ENCODE data around the gene SUGT1.

The SUGT1 gene

DNA sequence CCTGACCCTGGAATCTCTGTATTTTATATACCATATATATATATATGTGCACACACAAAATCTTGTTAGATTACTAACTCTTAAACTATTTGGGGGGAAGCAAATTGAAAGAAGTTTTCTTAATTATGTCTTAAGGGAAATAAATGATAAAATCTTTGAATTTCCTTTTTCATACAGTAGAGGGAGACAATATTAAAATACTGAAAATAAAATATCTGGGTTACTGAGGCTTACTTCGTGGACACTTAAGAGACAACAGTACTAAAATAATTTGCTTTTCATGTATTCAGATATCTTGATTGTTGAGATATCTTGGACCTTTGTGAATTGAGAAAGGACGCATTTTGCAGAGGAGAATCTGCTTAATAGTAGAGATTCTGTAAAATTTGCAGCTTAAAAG, 17.0 kb downstream of the SUGT1 start (continued):
- TF ChIP-seq, protein P1, sequence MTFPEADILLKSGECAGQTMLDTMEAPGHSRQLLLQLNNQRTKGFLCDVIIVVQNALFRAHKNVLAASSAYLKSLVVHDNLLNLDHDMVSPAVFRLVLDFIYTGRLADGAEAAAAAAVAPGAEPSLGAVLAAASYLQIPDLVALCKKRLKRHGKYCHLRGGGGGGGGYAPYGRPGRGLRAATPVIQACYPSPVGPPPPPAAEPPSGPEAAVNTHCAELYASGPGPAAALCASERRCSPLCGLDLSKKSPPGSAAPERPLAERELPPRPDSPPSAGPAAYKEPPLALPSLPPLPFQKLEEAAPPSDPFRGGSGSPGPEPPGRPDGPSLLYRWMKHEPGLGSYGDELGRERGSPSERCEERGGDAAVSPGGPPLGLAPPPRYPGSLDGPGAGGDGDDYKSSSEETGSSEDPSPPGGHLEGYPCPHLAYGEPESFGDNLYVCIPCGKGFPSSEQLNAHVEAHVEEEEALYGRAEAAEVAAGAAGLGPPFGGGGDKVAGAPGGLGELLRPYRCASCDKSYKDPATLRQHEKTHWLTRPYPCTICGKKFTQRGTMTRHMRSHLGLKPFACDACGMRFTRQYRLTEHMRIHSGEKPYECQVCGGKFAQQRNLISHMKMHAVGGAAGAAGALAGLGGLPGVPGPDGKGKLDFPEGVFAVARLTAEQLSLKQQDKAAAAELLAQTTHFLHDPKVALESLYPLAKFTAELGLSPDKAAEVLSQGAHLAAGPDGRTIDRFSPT (tag by site-specific recombination; IDR thresholded peaks at IDR 0.05) = no peak

DNA sequence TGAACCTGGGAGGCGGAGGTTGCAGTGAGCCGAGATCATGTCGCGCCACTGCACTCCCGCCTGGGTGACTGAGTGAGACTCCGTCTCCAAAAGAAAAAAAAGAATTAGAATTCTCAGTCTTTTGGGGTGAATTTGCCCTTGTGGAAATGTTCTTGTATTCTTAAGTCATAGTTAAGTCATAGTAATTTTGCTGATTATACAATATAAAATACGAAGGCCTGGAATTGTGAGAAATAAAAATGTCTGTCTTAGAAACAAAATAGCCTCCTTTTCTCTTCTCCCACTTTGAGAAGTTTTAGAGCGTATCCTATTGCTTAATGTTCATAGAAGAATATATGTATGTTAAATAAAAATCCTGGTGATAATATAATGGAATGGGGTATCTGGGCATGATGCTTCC, 18.1 kb downstream of the SUGT1 start:
- H3K9me3 ChIP-seq (ENCODE audit: control insufficient read depth, insufficient read depth, low read depth, low read length) = no peaks in the 10 kb centered on the region
- ChIA-PET POLR2A (no interaction called here), CTCF (no interaction called here)
- H3K27ac ChIP-seq (ENCODE audit: extremely low read depth, low read depth, low read length) = no peak overlapping the region
- H3K4me1 ChIP-seq (ENCODE audit: control insufficient read depth, insufficient read depth, low read length) = no peaks in the 10 kb centered on the region
- no peak overlapping the region for H3K4me3 ChIP-seq (ENCODE audit: low read depth, low read length)
- H3K36me3 ChIP-seq (ENCODE audit: control insufficient read depth in 2 of 2, insufficient read depth in 1 of 2, low read length in 2 of 2) = peaks cover 16 to 45% of the 10 kb centered on the region in 2 experiments
- TF ChIP-seq ZNF37A (tag by site-specific recombination; IDR thresholded peaks at IDR 0.05) (no peak), ZNF23 (tag by site-specific recombination; IDR thresholded peaks at IDR 0.05; ENCODE audit: borderline replicate concordance) (no peak), BCL11A (tag by site-specific recombination; IDR thresholded peaks at IDR 0.05; ENCODE audit: low read depth) (no peak), GLIS1 (tag by site-specific recombination; IDR thresholded peaks at IDR 0.05) (no peak), SP7 (tag by site-specific recombination; IDR thresholded peaks at IDR 0.05) (no peak), BCL11B (tag by site-specific recombination; IDR thresholded peaks at IDR 0.05; ENCODE audit: low read depth) (no peak), ZNF837 (tag by site-specific recombination; IDR thresholded peaks at IDR 0.05) (no peak), FEZF1 (tag by site-specific recombination; IDR thresholded peaks at IDR 0.05) (no peak), ZNF747 (tag by site-specific recombination; IDR thresholded peaks at IDR 0.05) (no peak), ZNF830 (tag by site-specific recombination; IDR thresholded peaks at IDR 0.05; ENCODE audit: low read depth) (no peak), ZNF530 (tag by site-specific recombination; IDR thresholded peaks at IDR 0.05; ENCODE audit: low read depth) (no peak), ZNF785 (tag by site-specific recombination; IDR thresholded peaks at IDR 0.05) (no peak), ZXDB (tag by site-specific recombination; IDR thresholded peaks at IDR 0.05) (no peak)
- TF ChIP-seq, protein P2, sequence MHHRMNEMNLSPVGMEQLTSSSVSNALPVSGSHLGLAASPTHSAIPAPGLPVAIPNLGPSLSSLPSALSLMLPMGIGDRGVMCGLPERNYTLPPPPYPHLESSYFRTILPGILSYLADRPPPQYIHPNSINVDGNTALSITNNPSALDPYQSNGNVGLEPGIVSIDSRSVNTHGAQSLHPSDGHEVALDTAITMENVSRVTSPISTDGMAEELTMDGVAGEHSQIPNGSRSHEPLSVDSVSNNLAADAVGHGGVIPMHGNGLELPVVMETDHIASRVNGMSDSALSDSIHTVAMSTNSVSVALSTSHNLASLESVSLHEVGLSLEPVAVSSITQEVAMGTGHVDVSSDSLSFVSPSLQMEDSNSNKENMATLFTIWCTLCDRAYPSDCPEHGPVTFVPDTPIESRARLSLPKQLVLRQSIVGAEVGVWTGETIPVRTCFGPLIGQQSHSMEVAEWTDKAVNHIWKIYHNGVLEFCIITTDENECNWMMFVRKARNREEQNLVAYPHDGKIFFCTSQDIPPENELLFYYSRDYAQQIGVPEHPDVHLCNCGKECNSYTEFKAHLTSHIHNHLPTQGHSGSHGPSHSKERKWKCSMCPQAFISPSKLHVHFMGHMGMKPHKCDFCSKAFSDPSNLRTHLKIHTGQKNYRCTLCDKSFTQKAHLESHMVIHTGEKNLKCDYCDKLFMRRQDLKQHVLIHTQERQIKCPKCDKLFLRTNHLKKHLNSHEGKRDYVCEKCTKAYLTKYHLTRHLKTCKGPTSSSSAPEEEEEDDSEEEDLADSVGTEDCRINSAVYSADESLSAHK (tag by site-specific recombination; IDR thresholded peaks at IDR 0.05) = no peak
- TF ChIP-seq, protein P3, sequence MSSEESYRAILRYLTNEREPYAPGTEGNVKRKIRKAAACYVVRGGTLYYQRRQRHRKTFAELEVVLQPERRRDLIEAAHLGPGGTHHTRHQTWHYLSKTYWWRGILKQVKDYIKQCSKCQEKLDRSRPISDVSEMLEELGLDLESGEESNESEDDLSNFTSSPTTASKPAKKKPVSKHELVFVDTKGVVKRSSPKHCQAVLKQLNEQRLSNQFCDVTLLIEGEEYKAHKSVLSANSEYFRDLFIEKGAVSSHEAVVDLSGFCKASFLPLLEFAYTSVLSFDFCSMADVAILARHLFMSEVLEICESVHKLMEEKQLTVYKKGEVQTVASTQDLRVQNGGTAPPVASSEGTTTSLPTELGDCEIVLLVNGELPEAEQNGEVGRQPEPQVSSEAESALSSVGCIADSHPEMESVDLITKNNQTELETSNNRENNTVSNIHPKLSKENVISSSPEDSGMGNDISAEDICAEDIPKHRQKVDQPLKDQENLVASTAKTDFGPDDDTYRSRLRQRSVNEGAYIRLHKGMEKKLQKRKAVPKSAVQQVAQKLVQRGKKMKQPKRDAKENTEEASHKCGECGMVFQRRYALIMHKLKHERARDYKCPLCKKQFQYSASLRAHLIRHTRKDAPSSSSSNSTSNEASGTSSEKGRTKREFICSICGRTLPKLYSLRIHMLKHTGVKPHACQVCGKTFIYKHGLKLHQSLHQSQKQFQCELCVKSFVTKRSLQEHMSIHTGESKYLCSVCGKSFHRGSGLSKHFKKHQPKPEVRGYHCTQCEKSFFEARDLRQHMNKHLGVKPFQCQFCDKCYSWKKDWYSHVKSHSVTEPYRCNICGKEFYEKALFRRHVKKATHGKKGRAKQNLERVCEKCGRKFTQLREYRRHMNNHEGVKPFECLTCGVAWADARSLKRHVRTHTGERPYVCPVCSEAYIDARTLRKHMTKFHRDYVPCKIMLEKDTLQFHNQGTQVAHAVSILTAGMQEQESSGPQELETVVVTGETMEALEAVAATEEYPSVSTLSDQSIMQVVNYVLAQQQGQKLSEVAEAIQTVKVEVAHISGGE (tag by site-specific recombination; conservative IDR thresholded peaks at IDR 0.05; ENCODE audit: low read depth) = no peak
- TF ChIP-seq, protein P4, sequence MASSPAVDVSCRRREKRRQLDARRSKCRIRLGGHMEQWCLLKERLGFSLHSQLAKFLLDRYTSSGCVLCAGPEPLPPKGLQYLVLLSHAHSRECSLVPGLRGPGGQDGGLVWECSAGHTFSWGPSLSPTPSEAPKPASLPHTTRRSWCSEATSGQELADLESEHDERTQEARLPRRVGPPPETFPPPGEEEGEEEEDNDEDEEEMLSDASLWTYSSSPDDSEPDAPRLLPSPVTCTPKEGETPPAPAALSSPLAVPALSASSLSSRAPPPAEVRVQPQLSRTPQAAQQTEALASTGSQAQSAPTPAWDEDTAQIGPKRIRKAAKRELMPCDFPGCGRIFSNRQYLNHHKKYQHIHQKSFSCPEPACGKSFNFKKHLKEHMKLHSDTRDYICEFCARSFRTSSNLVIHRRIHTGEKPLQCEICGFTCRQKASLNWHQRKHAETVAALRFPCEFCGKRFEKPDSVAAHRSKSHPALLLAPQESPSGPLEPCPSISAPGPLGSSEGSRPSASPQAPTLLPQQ (tag by site-specific recombination; IDR thresholded peaks at IDR 0.05) = no peak
- TF ChIP-seq, protein P5, sequence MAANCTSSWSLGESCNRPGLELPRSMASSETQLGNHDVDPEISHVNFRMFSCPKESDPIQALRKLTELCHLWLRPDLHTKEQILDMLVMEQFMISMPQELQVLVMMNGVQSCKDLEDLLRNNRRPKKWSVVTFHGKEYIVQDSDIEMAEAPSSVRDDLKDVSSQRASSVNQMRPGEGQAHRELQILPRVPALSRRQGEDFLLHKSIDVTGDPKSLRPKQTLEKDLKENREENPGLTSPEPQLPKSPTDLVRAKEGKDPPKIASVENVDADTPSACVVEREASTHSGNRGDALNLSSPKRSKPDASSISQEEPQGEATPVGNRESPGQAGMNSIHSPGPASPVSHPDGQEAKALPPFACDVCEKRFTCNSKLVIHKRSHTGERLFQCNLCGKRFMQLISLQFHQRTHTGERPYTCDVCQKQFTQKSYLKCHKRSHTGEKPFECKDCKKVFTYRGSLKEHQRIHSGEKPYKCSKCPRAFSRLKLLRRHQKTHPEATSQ (tag by site-specific recombination; IDR thresholded peaks at IDR 0.05) = no peak
- TF ChIP-seq, protein P6, sequence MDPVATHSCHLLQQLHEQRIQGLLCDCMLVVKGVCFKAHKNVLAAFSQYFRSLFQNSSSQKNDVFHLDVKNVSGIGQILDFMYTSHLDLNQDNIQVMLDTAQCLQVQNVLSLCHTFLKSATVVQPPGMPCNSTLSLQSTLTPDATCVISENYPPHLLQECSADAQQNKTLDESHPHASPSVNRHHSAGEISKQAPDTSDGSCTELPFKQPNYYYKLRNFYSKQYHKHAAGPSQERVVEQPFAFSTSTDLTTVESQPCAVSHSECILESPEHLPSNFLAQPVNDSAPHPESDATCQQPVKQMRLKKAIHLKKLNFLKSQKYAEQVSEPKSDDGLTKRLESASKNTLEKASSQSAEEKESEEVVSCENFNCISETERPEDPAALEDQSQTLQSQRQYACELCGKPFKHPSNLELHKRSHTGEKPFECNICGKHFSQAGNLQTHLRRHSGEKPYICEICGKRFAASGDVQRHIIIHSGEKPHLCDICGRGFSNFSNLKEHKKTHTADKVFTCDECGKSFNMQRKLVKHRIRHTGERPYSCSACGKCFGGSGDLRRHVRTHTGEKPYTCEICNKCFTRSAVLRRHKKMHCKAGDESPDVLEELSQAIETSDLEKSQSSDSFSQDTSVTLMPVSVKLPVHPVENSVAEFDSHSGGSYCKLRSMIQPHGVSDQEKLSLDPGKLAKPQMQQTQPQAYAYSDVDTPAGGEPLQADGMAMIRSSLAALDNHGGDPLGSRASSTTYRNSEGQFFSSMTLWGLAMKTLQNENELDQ (tag by site-specific recombination; IDR thresholded peaks at IDR 0.05; ENCODE audit: low read depth) = no peak
- TF ChIP-seq, protein P7, sequence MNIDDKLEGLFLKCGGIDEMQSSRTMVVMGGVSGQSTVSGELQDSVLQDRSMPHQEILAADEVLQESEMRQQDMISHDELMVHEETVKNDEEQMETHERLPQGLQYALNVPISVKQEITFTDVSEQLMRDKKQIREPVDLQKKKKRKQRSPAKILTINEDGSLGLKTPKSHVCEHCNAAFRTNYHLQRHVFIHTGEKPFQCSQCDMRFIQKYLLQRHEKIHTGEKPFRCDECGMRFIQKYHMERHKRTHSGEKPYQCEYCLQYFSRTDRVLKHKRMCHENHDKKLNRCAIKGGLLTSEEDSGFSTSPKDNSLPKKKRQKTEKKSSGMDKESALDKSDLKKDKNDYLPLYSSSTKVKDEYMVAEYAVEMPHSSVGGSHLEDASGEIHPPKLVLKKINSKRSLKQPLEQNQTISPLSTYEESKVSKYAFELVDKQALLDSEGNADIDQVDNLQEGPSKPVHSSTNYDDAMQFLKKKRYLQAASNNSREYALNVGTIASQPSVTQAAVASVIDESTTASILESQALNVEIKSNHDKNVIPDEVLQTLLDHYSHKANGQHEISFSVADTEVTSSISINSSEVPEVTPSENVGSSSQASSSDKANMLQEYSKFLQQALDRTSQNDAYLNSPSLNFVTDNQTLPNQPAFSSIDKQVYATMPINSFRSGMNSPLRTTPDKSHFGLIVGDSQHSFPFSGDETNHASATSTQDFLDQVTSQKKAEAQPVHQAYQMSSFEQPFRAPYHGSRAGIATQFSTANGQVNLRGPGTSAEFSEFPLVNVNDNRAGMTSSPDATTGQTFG (tag by site-specific recombination; IDR thresholded peaks at IDR 0.05; ENCODE audit: borderline replicate concordance) = no peak

Data from HEK293 (cell line).